NB4 (cell line): Measurements from ENCODE around the gene PLEKHA5.

Source experiments
- MAX ChIP-seq: IDR thresholded peaks from 2 replicates; pipeline ENCODE4 v1.6.1; 2011; ENCODE audit warnings: low read depth, low read length
- POLR2A ChIP-seq: IDR thresholded peaks from 2 replicates; pipeline ENCODE4 v1.6.1; 2011; ENCODE audit warnings: mild to moderate bottlenecking; ENCODE audit not compliant: insufficient read length; ENCODE audit errors: extremely low read depth

GRCh38 chr12:19189522-19189921, 60.0 kb downstream of the PLEKHA5 start:
- no peak for TF ChIP-seq POLR2A
- no peak for TF ChIP-seq MAX
